Glomerular visceral epithelial cell (primary cell): ENCODE results near the gene RPS26.
"Not testable (repeated sequence)": the region's sequence is repeated elsewhere in the genome, so short reads cannot be mapped to it uniquely, and the experiment has no call there.

Experiments
- DNase-seq: peaks from one replicate; pipeline ENCODE4 v3.0.0-alpha.2; 2016; ENCODE audit errors: extremely low spot score

Gene RPS26

DNA sequence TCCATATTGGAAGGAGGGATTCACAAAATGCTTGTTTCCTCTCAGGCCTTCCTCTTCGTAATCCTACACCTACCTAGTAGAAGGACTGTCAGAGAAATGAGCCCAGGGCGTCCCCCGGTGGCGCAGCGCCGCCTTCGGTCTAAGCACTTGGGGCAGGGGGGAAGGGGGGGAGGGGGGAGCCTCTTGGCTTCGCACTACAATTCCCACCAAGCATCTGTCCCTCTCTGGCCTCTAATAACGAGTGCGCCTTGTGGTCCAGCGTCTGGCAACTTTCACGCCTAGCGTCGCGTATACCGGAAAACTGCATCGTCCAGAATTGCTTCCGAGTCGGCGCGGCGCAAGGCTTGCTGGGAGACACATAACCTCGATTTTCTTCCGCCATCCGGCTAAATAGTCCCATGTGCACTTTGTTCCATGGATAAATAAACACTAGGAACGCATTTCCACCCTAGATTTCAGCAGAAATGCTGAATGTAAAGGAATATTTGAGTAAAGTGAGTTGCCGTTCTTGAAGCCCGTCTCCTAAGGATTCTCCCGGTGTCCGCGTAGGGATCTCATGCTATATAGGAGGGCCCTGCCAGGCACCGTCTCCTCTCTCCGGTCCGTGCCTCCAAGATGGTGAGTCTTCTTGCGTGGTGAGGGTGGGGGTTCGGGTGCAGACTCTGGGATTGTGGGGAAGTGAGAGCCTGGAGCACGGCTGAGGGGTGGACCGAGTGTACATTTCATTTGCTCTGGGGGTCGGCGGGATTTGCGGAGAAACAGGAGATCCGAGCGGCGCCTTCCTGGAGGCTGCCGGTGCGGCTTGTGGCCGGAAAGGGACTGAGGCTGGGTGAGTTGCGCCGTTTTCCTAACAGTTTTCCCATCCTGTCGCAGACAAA is at the start of gene RPS26:
TSS of gene RPS26 (plus strand) at position 367 of the 878 bp plus-strand sequence. CDS start at position 616, 249 bp downstream.
- peak; percentile 99 for DNase-seq

DNA sequence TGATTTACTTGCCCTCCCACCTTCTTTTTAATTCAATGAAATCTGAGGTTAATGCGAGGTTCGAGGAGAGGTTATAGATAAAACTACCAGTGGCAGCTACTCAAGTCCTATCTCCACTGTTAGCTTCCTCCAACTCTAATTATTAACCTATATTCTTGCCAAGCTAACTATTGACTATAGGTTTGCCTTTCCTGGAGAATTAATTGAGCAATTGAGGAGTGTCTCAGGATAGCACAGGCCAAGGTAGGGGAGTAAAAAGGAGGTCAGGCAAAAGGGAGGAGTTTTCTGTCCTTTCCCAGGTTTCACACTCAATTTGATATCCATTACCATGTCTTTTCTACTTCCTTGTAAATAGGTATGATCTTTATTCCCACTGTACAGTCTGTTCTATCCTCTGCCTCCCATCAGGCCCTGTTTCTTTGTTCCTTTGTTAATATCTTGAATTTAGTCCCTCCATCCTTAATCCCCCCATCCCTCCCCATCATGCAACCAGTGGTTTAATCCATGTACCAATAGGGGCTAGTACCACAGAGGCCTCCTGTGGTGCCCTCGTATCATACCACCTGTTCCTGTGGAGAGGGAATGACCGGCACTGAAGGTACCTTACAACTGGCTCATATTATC is 48.4 kb upstream of the RPS26 start:
- no peak for DNase-seq

DNA sequence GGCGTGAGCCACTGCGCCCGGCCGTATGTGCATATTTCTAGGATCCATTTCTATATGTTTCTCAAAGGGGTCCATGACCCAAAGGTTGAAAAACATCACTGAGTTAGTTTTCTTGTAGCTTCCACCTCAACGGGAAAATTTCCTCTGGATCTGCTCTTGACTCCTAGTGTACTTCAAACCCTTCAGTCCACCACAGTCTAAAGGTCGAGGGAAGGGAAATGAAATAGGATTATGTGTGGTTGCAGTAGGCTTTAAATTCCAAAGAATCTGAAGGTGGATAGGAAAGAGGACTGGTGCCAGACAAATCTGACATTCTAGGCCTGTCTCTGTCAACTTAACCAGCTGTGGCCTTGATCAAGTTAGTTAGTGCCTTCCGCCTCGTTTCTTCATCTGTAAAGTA is 46.4 kb upstream of the RPS26 start:
- DNase-seq = no peak

DNA sequence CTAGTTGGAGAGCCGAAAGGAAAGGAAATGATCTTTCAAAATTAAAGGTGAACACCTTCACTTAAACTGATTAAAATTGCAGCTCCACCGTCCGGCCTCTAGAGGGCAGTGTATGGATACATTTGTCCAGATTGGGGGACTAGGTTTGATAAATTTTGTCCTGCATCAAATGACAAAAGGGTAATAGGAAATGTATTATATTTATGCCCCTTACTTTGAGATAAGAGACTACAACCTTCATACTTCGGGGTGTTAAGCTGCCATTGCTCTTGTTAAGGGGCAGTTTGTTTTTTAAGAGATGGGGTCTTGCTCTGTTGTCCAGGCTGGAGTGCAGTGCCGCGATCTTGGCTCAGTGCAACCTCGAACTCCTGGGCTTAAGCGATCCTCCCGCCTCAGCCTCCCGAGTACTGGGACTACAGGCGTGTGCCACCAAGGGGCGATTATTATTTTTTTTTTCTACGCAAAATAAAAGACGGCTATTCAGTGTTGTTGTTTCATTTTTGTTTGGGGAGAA is 45.5 kb upstream of the RPS26 start:
- peak; percentile 65 for DNase-seq

DNA sequence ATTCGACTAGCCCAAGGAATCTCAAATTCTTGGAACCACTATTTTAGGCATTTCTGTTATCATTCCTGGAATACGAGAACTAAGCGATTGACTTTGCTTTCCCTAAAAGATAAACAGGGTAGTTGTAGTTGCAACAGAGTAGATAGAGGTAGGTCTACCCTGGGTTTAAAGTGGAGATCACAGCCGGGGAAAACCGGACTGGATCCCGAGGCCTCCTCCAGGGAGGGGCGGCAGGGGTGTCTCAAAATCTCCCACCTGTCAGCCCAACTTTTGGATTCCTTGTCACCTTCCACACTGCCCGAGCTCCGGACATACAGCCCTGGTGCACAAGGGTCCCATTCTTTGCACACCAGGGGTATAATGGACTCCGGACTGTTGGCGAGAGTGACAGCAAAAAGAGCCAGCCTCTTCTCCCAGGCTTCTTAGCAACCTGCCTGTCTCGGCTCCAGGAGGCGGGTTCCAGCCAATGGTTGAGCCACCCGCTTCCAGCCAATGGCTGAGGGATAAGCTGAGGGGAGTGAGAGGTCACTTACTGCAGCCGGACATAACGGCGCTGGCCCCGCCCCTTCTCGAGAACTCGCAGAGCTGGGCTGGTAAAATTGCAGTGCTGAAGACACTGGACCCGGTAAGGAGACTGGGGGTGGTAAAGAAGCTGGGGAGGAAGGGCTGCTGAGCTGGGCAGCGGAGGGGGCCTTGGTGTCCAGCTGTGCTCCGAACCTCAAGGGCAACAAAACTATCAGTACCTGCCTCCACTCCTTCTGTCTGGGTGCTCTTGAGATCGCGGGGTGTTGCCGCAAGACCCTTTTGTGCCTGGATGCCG is 44.8 kb upstream of the RPS26 start, which contains the start of gene SUOX:
TSS of gene SUOX (plus strand) at position 562 of the 820 bp plus-strand sequence. CDS start 4,946 bp downstream, outside the sequence.
- DNase-seq = peak; percentile 97

DNA sequence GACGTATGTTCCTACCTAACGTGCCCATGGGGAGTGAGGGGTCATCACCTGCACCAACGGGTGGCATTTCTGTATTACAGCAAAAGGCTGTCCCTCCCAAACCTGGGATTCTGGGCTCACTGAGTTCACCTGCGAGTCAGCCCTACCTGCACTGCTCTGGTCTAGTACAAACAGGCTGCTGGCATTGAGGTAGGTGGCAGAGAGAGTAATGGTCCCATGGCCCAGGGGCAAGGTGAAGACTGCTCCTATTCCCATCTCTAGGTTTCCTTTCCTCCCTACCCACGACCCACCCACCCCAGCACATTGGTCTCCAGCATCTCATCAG is 44.2 kb upstream of the RPS26 start:
- no peak for DNase-seq

DNA sequence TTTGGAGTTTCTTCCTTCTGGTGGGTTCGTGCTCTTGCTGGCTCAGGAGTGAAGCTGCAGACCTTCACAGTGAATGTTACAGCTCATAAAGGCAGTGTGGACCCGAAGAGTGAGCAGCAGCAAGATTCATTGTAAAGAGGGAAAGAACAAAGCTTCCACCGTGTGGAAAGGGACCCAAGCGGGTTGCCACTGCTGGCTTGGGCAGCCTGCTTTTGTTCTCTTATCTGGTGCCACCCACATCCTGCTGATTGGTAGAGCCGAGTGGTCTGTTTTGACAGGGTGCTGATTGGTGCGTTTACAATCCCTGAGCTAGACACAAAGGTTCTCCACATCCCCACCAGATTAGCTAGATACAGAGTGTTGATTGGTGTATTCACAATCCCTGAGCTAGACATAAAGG is 42.2 kb upstream of the RPS26 start:
- not testable (repeated sequence) for DNase-seq

DNA sequence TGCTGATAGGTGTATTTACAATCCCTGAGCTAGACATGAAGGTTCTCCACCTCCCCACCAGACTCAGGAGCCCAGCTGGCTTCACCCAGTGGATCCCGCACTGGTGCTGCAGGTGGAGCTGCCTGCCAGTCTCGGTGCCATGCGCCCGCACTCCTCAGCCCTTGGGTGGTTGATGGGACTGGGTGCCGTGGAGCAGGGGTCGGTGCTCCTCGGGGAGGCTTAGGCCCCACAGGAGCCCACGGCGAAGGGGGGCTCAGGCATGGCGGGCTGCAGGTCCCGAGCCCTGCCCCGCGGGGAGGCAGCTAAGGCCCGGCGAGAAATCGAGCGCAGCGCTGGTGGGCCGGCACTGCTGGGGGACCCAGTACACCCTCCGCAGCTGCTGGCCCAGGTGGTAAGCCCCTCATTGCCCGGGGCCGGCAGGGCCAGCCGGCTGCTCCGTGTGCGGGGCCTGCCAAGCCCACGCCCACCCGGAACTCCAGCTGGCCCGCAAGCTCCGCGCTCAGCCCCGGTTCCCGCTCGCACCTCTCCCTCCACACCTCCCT is 41.6 kb upstream of the RPS26 start:
- DNase-seq = not testable (repeated sequence)

DNA sequence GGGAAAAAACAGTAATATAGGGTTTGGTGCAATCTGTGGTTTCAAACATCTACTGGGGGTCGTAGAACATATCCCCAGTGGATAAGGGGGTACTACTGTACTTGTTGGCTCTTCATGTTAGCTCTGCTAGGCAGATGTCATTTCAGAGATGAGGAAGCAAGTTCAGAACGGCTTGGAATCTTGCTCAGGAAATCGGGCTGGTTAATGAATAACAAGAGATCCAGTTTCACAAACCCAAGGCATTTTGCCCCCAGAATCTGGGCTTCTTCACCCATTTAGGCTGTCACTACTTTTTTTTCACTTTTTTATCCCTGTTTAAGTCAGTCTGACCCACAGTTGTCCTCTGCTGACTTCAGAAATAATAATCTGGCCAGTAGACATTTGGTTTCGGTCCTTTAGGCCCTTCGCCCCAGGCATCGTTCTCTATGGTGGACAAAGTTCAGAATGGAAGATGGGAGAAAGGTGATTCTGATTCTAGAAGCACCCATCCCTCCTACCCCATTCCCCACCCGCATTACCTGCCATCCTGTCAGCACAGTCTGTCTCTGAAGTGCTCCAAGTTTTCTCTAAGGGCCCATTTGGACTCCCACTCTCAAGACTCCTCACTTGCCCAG is 40.1 kb upstream of the RPS26 start:
- peak; percentile 38 for DNase-seq

DNA sequence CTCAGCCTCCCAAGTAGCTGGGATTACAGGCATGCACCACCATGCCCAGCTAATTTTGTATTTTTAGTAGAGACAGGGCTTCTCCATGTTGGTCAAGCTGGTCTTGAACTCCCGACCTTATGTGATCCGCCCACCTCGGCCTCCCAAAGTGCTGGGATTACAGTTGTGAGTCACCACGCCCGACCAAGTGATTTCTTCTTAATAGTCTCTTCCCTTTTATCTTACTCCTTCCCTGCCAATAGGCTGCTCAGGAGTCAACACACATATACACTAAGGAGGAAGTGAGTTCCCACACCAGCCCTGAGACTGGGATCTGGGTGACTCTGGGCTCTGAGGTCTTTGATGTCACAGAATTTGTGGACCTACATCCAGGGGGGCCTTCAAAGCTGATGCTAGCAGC is 38.3 kb upstream of the RPS26 start:
- DNase-seq = not testable (repeated sequence)

DNA sequence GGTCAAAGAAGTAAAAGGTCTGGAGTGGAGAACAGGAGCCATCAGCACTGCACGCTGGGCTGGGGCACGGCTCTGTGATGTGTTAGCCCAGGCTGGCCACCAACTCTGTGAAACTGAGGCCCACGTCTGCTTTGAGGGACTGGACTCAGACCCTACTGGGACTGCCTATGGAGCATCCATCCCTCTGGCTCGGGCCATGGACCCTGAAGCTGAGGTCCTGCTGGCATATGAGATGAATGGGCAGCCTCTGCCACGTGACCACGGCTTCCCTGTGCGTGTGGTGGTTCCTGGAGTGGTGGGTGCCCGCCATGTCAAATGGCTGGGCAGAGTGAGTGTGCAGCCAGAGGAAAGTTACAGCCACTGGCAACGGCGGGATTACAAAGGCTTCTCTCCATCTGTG is 37.5 kb upstream of the RPS26 start:
- no peak for DNase-seq

DNA sequence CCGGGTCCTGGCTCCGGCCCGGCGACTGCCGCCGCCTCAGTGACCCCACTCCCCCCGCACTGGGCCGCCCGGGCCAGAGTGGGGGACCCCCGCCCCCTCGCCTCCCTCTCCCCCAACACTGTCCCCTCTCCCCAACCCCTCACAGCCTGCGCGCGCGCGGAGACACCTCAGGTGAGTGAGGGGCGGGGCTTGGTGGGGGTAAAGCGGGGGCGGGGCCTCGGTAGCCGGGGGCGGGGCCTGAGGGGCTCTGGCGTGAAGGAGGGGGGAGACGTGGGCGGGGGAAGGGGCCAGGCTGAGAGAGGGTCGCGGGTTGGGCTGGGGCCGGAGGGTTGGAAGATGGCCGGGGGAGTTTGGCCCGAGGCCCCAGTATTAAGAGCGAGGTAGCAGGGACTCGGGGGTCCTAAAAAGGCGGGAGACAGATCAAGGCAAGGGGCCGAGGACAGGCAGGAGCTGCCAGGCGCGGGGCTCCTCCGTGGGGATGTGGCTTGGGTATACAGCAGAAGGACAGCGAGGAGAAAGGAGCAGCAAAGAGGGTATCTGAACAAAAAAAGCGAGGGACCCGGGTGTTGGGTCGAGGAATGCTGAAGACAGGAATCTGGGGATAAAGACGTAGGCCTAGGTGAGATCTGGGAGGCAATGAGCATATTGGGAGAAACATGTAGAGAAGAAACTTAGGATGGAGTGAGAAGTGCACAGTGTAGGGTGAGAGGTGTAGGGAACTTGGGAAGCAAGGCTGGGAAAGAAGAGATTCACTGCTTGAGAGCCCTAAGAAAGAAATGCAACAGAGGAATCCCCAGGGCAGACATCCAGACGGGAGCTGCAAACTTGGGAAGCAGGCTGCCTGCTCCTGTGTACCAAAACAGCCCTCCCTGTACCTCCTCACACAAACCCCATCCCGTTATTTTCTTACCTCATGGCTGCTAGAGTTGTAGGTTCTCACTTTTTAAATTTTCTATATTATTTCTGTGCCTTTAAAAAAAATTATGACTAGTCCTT is 33.9 kb upstream of the RPS26 start:
- DNase-seq = peak; percentile 40

DNA sequence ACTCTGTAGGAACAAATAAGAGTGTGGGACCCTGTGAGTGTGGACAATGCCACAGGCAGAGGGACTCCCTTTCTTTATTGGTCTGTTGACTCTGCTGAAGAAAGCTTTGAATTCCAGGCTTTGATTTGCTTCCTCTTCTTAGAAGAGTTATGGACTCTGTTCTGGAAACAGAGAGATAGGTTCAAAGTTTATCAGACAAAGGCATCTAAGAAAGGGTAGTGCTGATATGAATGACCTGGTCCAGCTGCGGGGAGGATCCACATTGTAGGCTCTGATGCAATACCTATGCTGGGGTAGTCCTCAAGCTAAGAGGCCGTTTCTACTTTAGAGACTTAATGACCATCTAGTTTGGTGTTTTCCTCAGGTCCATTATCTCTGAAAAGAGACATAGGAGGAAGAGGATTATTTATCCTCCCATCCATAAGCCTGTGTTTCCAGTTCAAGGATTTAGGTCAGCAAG is 31.6 kb upstream of the RPS26 start:
- no peak for DNase-seq

DNA sequence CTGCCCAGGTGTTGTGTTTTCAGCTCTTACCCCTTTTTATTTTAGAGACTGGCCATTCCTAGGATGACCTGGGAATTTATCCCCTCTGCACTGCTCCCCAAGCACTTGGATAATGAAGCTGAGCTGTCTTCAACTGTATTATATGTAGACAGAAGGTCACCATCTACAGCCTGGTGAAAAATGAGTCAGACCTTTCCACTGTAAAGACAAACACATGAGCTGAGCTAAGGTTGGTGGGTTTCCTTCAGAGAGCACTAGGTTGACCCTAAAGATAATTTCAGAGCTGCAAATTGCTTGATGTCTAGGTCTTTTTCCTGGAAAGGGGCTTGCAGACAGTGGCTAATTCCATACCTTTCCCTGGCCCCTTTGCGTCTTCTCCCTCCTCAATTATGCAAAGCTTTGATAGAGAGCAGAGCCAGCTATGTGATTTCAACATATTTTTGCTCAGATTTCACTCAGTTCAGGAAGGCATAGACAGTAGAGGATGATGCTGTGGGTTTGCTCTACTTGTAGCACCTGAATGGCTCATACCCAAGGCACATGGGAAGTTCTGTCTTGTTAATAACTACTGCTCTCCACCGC is 30.1 kb upstream of the RPS26 start:
- DNase-seq = no peak

DNA sequence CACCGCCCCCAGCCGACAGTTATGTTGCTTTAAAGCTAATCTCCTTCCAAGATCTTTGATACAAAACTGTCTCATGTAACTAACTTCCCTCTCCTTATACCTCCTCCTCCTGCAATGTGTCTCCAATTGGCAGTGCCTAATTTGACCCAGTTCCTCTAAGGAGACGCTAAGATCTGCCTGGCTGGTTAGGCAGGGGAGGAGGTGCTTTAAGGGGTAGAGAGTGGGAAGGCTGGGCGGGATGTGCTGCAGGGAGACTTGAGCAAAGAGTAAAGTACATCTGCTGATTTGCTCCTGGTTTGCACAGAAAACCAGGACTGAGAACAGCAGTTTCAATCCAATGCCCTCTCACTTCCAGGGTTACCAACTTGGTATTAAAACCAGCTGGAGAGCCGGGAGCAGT is 28.2 kb upstream of the RPS26 start:
- no peak for DNase-seq

DNA sequence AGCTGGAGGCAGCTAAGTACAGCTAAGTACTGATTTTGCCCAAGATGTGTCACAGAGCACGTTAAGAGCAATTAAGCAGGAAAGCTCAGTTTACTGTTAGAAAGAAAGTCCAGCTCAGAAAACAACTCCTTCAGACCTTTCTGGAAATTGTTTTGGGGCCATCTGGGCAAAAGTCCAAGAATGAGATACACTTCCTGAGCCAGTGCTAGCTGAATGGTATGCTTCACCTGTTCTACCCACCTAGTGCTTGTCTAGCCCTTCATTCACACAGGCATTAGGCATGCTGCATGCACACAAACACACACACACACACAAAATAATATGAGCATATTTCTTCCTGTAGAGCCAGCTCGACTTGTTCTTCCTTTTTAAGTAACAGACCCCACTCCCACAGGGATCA is 27.5 kb upstream of the RPS26 start:
- DNase-seq = peak; percentile 2

DNA sequence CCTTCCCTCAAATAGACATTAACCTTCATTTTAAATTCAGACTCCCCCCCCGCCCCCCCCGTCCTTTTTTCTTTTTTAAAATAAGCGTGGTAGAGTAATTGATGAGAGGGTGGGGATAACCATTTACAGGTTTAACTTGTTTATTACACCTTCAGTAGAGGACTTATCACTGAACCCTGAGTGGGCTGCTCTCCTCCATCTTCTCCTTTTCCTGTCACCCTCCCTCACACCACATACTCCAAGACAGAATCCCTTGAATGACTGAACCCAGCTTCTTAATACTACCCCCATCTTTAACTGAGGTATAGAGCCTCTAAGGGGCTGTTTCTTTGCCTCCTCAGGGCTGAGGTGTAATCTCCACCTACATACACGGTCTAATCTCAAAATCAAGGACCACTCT is 24.5 kb upstream of the RPS26 start:
- DNase-seq = no peak

DNA sequence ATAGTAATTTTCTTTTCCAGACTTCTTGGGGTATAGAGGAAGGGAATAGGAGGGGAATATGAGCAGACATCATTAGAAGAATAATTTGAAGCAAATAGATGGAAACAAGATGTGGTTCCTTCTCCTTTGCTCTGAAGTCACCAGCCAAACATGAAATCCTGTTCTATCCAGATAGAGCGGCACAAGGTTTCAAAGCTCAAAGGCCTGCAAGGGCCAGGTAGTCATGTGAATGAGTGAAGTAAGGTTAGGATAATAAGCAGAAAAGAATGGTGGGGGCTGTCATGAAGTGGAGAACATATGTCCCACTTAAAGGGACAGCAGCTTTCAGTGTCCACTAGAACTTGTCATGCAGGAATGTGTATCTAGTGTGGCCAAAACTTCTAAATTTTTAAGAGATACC is 23.4 kb upstream of the RPS26 start:
- DNase-seq = no peak

DNA sequence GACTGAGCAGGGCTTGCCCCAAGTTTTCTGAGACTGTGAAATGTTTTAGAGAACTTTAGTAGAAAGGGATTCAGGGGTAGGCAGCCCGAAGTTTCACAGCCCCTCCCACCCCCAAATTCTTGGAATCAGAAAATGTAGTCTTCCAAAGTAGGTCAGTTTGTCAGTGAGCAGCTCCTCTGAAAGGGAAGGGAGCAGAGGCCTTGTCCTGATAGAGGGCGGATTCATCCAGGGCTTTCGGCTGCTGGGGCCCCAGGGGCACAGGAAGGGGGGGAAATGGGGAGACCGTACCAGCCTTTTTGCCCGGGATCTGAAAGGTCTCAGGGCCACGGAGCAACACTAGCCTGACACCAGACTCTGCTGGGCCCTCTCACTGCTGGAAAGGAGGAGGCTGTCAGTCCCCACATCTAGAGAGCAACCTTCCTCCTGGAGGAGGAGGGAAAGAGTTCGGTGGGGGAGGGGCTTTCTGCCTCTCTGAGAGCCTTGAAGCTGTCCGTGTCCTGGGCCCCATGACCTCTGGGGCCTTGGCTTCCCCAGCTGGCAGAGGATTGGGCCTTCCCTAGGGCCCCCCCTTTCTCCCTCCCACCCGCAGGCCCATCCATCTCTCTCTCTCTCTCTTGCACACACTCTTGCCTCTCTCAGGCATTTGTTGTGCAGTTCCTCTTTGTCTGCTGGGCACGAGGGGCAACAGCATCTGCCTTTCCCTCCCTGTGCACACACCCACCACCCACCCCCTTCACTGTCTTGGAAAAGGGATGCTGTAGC is 21.1 kb upstream of the RPS26 start, which contains the start of gene IKZF4:
TSS of gene IKZF4 (plus strand) at position 621 of the 762 bp plus-strand sequence. CDS start 451 bp downstream, outside the sequence.
- no peak for DNase-seq
